Stimulated activated CD4-positive, alpha-beta T cell treated with anti-CD3 and anti-CD28 coated beads, Interleukin-12 subunit alpha, Interleukin-12 subunit beta, amount 100 ng/mL, for 48 hours (primary cell): ENCODE measurements around the gene AP5B1.

Source experiments
- DNase-seq, 3 donors: peaks; one replicate each; pipeline ENCODE4 v3.0.0-alpha.2; 2020; ENCODE audit warnings: low read depth in 2 of 3, low spot score in 1 of 3

The AP5B1 gene

GRCh38 chr11:65780770-65781151, at the start of gene AP5B1:
AP5B1 (minus strand) TSS chr11:65780976; CDS start chr11:65780591, 385 bp downstream.
- DNase-seq, result peak; percentile 40 to 66 (median 59)

- DNase-seq, result no peak
Observed at GRCh38 chr11:65829459-65829858, 48.7 kb upstream of the AP5B1 start.

GRCh38 chr11:65826984-65827735, 46.4 kb upstream of the AP5B1 start:
- DNase-seq, result no peak

GRCh38 chr11:65822776-65823528, 42.2 kb upstream of the AP5B1 start:
- DNase-seq, result no peak

- no peak for DNase-seq
Observed at GRCh38 chr11:65821107-65821506, 40.3 kb upstream of the AP5B1 start.

- peak; percentile 83 to 97 (median 95) for DNase-seq
Observed at GRCh38 chr11:65817835-65818680, 37.3 kb upstream of the AP5B1 start.

GRCh38 chr11:65817312-65817834, 36.6 kb upstream of the AP5B1 start:
- DNase-seq, result no peak

GRCh38 chr11:65816696-65817095, 35.9 kb upstream of the AP5B1 start:
- DNase-seq, result no peak

- DNase-seq, result no peak
Observed at GRCh38 chr11:65814986-65815565, 34.3 kb upstream of the AP5B1 start.

- DNase-seq, result no peak
Observed at GRCh38 chr11:65814131-65814985, 33.6 kb upstream of the AP5B1 start.

GRCh38 chr11:65811764-65812475, 31.1 kb upstream of the AP5B1 start:
- DNase-seq, result no peak

- DNase-seq, result no peak
Observed at GRCh38 chr11:65810046-65810868, 29.5 kb upstream of the AP5B1 start.

- DNase-seq, result no peak
Observed at GRCh38 chr11:65809496-65809895, 28.7 kb upstream of the AP5B1 start.

- no peak for DNase-seq
Observed at GRCh38 chr11:65808744-65809341, 28.1 kb upstream of the AP5B1 start.

GRCh38 chr11:65806979-65807378, 26.2 kb upstream of the AP5B1 start:
- no peak for DNase-seq

GRCh38 chr11:65803797-65804492, 23.2 kb upstream of the AP5B1 start:
- no peak for DNase-seq

- DNase-seq, result no peak
Observed at GRCh38 chr11:65802841-65803240, 22.1 kb upstream of the AP5B1 start.
